PC-3 (cell line): Measurements from ENCODE around the gene OR5K1.

Source experiments
- CTCF ChIP-seq: fragments of 300-600 bp; sonication (generic); conservative IDR thresholded peaks from 2 replicates; pipeline ENCODE4 v1.5.1; 2017; ENCODE audit warnings: antibody characterized with exemption, low read depth, mild to moderate bottlenecking, low read length
- EZH2 ChIP-seq: fragments of 300-600 bp; sonication (generic); IDR thresholded peaks from one replicate; pipeline ENCODE4 v1.6.1; 2017; ENCODE audit warnings: antibody characterized with exemption, mild to moderate bottlenecking, low read length; ENCODE audit not compliant: unreplicated experiment
- EZH2phosphoT487 ChIP-seq: fragments of 300-600 bp; sonication (generic); IDR thresholded peaks from 2 replicates; pipeline ENCODE4 v1.6.1; 2018; ENCODE audit warnings: mild to moderate bottlenecking, antibody characterized with exemption, low read length, borderline replicate concordance

GRCh38 chr3:98460220-98460619 lies 2.8 kb upstream of the OR5K1 start:
- TF ChIP-seq CTCF (no peak), EZH2phosphoT487 (no peak), EZH2 (no peak)
